ENCODE results near the gene TSPAN11.
"Not testable (repeated sequence)": the region's sequence is repeated elsewhere in the genome, so short reads cannot be mapped to it uniquely, and the experiment has no call there.

TSPAN11 gene

DNA sequence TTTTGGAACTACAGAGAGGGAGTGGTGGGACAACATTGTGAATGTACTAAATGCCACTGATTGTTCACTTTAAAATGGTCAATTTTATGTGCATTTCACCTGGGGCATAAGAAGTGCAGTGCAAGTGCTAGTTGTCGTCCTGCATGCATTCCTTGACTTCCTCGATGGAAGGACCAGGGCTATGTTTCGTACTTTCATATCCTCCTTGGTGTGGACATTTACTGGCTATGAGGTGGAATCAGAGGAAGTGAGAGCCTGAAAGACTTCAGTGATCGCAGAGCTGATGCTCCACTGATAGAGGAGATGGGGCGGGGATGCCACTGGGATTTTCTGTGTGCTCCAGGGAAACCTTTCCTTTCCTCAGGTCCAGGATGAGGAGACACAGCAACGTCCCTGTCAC, 93.0 kb downstream of the TSPAN11 start:
- no peak for DNase-seq (ENCODE audit: low read depth in 2 of 2)

DNA sequence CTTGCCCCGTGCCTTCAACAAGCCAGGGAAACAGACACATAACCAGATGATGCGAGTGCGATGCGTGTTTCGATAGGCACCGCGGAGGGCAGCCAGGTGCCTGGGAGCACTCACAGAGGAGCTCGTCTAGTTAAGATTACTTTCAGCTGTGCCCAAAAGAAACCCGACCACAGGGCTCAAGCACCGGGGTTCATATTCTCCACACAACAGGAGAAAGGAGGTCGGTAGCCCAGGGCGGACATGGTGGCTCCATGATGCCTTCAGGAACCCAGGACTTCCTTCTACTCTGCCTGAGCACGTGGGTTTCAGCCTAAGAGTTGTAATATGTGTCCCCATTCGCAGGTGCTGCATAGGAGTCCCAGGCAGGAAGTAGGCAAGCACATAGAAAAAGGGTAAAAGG, 93.4 kb downstream of the TSPAN11 start:
- DNase-seq (ENCODE audit: low read depth in 2 of 2), result no peak

DNA sequence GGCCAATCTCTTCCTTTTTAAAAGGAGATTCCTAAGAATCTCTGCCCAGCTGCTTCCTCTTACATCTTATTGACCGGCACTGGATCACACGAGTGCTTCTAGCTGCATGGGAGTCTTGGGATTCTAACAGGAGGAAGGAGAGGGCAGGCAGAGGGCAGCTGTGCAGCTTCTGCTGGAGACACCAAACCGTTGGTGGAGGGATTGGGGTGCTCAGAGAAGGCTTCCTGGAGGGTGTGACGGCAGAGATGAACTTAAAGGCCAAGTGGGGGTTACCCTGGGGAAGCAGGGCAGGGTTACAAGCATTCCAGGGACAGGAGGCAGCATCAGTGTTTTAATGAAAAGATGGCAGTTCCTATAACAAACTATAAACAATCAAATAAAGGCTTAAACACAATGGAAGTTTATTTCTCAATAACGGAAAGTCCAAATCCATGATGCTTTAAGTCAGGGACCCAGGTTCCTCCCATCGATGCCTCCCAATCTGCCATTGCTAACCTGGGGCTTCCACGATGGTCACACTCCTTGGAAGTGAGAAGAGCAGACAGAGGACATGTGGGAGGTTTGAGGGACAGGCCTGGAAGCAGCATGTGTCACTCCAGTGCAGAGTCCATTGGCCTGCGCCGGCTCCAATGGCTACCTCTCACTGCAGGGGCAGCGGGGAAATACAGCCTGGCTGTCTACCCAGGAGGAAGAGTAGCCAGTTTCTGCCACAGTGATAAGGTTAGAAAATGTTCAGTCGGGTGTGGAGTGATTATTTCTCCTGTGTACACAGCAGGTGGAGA, 94.0 kb downstream of the TSPAN11 start:
- no peak for DNase-seq (ENCODE audit: low read depth in 2 of 2)

DNA sequence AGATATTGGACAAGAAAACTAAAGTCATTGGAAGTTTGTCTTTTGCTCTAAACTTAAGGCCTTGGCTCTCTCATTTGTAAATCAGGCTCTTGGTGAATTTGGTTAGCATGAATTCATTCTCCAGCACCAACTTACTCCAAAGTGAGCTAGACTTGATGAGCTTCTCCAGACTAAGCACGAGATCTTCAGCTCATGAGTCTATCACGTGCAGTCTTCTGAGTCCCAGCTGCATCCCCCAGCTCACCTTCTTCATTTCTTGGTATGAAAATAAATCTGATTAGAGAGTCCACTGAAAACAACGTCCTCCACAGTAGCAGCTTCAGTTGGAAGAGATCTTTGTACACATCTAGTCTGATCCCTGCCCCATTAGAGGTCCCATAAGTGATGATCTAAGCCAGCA, 94.6 kb downstream of the TSPAN11 start:
- DNase-seq (ENCODE audit: low read depth in 2 of 2), result no peak

DNA sequence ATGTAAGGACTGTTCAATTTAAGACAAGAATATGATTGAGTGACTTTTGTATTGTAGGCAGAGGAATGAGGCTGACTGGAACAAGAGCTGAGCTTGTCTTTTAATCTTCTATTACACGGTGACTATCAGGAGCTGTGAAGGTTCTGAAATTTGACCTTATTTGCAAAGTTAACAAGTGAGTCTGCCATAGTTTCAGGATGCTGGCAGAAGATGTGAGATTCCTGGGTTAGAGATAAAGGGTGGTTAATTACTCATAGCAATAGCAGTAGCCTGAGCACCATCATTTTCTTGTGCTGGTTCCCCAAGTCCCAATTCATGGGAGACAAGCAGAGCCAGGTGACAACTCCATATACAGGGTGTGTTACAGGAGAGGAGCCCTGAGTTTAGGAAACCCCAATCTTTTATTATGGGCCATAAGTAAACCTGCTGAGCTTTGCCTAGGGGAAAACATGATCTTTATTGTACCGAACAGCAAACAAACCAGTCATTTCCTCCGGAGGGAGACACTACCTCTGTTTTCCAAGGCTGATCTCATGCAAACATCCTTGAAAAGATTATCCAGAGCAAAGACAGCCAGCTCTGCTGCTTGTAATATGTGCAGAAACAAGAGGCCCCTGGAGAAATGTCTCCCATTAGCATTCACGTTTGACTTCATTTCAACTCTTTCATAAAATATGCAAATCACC, 95.4 kb downstream of the TSPAN11 start:
- no peak for DNase-seq (ENCODE audit: low read depth in 2 of 2)

DNA sequence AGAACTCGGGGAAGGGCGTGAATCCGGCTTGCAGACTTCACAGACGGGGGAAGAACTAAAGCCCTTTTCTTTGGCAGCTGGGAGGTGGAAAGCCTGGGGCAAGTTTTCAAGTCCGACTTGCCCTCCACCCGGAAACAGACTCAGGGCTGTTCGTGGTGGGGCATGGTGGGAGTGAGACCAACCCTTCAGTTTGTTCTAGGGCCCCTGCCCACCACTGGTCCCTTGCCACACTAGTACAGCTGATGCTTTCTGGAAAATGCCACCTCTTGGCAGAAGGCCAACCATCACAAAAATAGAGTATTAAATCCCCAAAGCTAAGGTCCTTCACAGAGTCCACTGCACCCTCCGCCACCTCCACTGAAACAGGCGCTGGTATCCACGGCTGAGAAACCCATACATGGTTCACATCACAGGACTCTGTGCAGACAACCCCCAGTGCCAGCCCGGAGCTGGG, 96.8 kb downstream of the TSPAN11 start:
- DNase-seq (ENCODE audit: low read depth in 2 of 2), result no peak

DNA sequence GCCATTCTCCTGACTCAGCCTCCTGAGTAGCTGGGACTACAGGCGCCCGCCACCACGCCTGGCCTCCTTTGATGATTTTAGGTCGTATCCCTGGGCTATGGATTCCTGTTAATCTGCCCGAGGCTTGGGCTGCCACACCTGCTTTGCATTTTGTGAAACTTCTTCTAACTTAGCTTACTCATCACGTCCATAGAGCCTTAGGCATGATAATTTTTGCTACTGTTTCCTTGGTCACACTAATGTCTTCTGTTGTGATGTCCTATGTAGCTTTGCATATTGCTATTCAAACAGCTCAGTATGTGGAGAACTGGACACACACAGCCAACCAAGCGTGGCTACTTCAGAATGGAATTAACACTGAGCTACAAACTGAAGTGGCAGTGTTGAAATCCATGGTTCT, 99.7 kb downstream of the TSPAN11 start:
- no peak for DNase-seq (ENCODE audit: low read depth in 2 of 2)

DNA sequence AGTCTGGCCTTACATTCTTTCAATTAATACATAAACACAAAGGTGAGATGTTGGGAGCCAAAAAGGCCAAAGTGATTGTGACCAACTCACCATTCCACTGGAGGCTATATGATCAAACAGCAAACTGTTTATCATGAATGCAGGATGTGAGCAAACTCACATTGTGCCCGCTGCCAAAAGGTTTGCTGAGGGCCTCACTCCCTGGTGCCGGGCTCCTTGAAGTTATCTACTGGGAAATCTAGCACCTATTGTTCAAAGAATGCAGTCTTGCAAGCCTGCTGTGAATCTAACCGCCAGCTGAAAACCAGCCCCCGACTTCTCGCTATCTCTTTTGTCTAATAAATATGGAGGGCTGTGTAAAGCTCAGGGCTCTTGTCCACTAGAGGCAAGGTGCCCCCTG, 100.5 kb downstream of the TSPAN11 start:
- not testable (repeated sequence) for DNase-seq (ENCODE audit: low read depth in 2 of 2)

DNA sequence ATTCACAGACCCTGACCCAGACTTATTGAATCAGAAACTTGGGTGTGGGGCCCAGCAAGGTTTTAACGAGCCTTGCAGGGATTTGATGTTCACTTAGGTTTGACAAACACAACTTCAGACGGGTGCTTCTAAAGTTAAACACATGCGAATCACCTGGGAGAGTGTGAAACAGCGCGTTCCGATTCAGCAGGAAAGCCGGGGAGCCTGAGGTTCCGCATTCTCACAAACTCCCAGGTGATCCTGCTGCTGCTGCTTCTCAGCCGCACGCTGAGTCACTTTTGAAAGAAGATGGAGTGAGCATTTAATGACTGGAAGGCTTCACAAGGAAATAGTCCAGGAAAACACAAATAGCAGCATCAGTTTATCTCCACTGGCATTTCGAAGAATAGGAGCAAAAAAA, 102.9 kb downstream of the TSPAN11 start:
- no peak for DNase-seq (ENCODE audit: low read depth in 2 of 2)

DNA sequence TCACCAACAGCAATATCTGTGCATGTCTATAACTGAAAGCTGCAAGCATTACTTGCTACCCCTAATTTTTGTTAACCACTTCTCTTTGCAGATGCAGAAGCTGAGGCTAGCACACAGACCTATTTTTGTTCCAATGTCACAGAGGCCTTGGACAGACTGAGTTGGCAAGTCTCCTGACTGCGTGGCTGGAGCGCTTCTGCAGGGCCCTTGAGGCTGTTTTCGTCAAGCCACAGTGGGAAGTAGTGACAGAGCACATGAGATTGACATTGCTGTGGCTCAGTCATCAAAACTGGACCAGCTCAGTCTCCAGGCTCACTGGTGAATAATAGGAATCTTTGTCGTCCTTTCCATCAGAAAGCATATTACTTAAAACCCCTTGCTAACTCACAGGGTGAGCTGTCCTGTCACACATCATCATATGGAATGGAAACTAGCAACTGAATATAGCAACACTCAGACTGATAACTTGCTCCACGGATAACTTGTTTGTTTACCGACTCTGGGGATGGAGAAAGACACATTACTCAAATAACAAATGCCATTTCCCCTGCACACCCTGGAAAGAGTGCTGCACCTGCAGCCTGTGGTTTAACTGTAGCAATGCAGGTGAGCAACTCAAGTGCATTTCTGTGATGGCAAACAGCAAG, 103.5 kb downstream of the TSPAN11 start:
- DNase-seq (ENCODE audit: low read depth in 2 of 2), result no peak

DNA sequence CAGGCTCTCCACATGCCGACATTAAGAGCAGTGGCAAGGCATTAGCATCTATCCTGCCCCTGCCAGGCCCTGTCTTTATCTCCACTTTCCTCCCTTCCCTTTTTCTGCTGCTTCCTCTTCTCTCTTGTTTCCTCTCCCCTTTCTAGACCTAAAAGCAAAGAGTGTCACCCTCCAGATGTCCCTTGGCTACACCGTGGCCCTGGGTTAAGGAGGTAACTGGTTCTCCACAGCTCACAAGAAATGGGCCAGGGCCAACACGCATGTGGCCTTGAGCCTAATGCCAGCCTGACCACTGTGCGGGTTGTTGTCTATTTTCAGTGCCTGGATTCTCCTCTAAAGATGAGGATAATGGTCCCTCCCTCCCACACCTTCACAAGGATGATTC, 105.4 kb downstream of the TSPAN11 start:
- DNase-seq (ENCODE audit: low read depth in 2 of 2), result no peak

DNA sequence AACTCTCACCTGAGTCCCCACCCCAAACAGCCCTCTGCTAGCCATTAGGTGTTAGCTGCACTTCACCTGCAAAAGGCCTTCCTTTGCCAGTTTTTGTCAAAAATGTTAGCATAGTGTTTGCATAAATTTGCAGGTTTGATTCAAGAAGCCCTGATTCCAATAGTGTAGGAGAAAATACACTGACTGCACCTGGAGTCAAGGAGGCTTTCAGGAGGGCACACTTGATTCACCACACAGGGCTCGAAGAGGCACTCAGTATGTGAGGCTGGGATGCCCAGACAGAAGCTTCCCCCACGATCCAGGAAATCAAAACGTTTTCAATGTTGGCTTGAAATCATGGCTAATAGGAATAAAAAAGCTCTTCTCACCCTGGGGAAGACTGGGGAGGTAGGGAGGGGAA, 106.6 kb downstream of the TSPAN11 start:
- DNase-seq (ENCODE audit: low read depth in 2 of 2), result no peak

DNA sequence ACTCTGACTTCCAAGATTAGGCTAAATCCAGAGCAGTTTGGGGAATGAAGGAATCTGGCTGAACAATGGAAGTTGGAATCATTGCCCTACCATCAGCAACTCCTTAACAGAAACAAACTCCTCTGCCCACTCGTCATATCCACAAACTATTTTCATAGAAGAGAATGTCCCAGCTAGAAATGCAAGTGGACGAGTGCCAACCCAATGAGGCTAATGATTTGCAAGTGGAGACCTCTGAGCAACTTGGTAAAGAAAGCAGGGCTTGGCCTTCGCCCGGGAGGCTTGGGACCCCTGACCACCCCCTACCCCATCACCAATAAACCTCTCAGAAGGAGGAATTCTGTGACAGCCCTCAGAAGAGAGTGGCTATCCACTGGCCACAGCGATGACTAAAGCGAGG, 107.1 kb downstream of the TSPAN11 start:
- no peak for DNase-seq (ENCODE audit: low read depth in 2 of 2)

DNA sequence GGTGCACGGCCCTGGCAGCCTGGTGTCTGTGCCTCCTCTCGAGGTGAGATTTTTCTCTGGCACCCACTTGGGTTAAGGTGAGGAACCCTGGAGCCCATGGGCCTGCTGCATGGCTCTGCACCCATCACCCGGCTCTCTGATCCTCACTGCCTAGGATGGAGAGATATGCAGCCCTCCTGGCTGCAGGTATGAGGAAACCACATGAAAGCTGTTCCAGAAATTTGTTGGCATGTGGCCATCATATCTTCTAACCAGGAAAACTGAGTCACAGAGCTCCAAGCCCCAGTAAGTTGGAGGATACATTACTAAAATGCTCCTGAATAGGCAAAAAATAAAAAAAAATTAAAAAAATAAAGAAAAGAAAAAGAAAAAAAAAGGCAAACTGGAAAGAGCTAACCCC, 107.8 kb downstream of the TSPAN11 start:
- no peak for DNase-seq (ENCODE audit: low read depth in 2 of 2)

DNA sequence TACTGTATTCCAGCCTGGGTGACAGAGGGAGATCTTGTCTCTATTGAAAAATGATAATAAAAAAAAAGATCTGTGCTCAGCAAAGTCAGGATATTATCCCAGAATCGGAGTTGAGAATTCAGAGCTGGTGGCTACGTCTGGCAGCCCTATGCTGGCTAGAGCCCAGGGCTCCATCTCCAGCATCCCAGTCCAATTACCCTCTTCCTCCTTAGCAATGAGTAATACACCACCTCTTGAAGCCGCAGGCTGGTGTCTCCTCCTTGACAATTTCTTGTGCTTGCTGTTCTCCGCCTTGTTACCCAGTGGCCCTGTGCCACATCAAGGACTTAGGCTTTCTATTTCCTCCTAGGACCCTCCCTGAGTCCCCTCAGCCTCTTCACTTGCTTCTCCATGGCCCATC, 108.7 kb downstream of the TSPAN11 start:
- no peak for DNase-seq (ENCODE audit: low read depth in 2 of 2)

DNA sequence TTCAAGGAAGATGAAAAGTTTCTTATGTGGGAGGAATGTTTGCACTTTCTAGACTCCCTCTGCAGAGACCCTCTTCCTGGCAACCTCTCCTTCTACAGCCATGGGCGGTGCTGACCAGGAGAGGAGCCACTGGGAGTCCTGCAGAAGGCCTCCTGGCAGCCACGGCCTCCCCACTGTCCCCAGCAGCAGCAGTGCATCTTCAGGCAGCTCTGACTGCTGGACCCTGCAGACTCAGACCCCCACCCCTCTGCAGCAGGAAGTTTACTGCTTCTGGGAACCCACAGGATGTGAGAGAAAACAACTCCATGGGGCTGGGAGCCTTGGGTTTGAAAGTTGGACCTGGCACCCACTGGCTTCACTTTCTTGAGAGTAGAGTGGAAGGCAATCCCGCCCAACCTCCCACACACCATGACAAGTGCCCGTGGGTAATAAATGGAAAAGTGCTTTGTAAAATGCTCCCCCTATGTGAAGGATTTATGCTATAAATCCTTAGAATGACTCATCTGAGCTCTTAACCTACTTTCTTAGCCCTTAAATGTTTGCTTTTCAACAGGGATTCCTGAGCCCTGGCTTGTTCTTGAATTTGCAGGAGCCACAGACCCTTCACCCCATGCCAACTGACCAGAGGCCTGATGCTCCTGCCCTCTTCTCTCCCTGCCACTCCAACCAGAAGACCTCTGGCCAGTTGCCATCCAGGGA, 109.6 kb downstream of the TSPAN11 start:
- no peak for DNase-seq (ENCODE audit: low read depth in 2 of 2)

DNA sequence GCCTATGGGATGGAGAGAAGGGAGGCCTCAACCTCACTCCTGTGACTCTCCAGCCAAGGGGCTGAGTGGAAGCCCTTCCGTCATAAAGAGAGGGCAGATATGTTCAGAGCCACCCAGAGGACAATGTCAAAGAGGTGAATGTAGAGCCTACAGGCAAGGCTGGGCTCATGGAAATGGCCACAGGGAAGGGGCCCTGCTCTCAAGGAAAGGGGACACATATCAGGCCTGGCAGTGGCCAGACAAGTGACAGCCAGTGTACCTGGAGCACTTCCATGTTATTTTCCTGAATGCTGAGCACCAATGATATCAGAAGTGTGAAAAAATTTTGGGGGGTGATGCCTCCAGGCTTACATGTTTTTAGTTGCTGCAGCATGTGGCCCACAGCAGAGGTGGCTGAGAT, 110.5 kb downstream of the TSPAN11 start:
- DNase-seq (ENCODE audit: low read depth in 2 of 2), result no peak

DNA sequence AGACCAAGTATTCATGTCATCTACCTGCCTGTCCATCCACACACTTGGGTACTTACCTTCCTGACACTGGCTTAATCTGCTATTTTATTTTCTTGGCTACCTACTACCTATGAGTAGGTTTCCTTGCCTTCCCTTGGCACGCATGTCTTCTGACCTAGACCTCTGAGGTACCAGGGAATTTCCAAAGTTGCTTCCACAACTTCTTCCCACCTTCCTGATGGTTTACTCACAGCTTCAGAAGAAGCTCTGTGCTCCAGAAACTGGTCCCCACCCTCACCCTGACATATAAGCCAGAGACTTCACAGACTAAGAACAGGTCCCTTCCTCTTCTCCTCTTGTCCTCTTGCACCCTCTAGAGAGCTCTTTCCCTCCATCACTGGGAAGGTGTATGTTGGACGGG, 111.4 kb downstream of the TSPAN11 start:
- no peak for DNase-seq (ENCODE audit: low read depth in 2 of 2)

DNA sequence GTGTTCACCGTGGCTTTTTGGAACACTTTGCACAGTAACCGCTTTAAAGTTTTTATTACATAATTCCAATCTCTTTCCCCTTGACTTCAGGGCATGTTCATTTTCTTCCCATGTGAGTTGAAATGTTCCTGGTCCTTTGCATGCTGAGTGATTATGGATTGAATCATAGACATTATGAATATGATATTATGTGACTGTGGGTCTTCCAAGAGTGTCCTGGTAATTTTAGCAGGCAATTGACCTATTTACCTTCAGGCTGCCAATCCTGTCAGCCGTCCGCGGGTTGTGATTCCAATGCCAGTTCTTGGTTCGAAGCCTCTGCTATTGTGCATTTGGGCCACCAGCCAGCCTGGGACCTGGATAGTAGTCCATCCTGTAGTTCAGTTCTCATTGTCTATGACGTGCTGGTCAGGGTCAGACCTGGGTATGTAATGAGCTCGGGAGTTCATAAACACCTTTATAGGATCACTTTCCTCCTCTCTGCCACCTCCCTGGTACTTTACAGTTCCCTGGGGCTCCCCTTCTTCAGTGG, 114.6 kb downstream of the TSPAN11 start:
- DNase-seq (ENCODE audit: low read depth in 2 of 2), result no peak

Measured in stimulated activated CD4-positive, alpha-beta T cell treated with anti-CD3 and anti-CD28 coated beads, Interleukin-1b, Interleukin-23, amount 100 ng/mL, for 1 hour (primary cell).